GM18907 (cell line): ENCODE measurements around the gene UGT3A1.

Source experiments
- ATAC-seq: cut with Tn5 transposase; IDR thresholded peaks from one replicate; pipeline ENCODE4 v1.9.1; 2021; ENCODE audit warnings: mild to moderate bottlenecking, moderate library complexity; ENCODE audit not compliant: unreplicated experiment

The UGT3A1 gene

GRCh38 chr5:35919191-35919590 is 72.0 kb downstream of the UGT3A1 start:
- ATAC-seq: no peak

DNA sequence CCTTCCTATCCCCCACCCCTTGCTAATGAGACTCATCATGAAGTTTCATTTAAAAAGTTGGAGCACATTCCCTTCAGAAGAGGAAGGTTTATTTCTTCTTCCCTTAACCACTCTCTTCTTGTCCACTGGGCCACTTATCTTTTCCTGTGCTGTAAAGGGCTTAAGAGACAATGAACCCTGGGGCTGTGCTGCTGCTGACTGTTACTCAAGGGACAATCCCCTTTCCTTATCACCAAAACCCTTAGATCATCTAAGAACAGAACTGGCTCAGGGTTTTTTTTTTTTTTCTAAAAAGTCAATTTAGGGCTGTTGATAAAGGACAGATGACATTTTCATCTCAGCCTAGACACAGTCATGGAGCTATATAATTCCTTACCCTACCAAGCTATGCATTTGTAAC is 82.4 kb downstream of the UGT3A1 start:
- no peak for ATAC-seq

DNA sequence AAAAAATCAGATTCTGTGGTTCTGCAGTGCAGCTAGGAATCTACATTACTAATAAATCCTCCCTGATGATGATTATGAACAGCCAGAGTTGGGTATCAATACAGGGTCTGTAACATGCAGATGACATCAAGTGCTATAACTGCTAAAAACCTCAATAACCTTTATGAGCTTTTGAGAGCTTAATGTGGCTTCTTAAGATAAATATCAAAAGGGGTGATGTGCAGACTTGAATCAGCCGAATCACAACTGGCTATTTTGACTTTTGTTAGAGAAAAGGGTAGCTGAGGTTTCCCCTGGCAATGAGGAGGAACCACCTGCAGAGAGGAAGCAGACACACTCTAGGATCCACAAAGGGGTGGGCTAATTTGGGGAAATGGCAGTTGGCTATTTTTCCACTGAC is 83.0 kb downstream of the UGT3A1 start:
- no peak for ATAC-seq

- peak; percentile 64 for ATAC-seq
Observed at GRCh38 chr5:35904443-35905132, 86.6 kb downstream of the UGT3A1 start.

DNA sequence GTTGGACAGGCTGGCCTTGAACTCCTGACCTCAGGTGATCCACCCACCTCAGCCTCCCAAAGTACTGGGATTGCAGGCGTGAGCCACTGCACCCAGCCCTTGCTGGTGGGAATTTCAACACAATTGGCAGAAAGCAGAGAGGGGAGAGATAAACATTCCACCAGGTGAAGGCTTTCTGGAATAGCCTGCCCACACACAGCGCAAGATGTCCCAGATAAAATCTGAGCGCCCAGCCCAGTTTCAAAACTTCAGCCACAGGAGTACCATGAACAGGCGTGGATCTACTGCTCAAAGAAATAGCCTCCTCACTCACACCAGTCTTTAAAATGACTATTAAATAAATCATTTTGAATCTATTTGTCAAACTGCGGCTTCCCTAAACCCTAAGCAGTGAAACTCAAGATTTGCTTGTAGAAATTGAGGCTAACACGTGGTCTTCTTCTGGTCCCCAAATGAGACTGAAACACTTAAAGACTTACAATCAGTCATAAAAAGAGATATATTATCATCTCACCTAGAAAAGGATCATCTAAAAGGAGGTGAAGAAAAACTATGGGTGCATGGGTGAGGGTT is 87.5 kb downstream of the UGT3A1 start:
- no peak for ATAC-seq

GRCh38 chr5:35902046-35902672 is 89.0 kb downstream of the UGT3A1 start:
- peak; percentile 64 for ATAC-seq
